GM12872 (cell line): Measurements from ENCODE around the gene RAPH1.

ENCODE experiments used
- CTCF ChIP-seq: IDR thresholded peaks from 3 replicates; pipeline ENCODE4 v1.5.1; 2011; ENCODE audit warnings: low read depth, mild to moderate bottlenecking, low read length, moderate library complexity; ENCODE audit not compliant: insufficient read depth

Gene RAPH1

GRCh38 chr2:203469546-203469945, 65.6 kb downstream of the RAPH1 start:
- no peak for TF ChIP-seq CTCF

GRCh38 chr2:203463266-203463678, 71.8 kb downstream of the RAPH1 start:
- TF ChIP-seq CTCF, result no peak

- no peak for TF ChIP-seq CTCF
Observed at GRCh38 chr2:203462308-203462707, 72.8 kb downstream of the RAPH1 start.

GRCh38 chr2:203461746-203462145, 73.4 kb downstream of the RAPH1 start:
- no peak for TF ChIP-seq CTCF

- TF ChIP-seq CTCF, result no peak
Observed at GRCh38 chr2:203455209-203455608, 79.9 kb downstream of the RAPH1 start.

GRCh38 chr2:203453858-203454451, 81.1 kb downstream of the RAPH1 start:
- TF ChIP-seq CTCF, result peak; percentile 72

GRCh38 chr2:203451689-203452088, 83.4 kb downstream of the RAPH1 start:
- no peak for TF ChIP-seq CTCF
